MM.1S (cell line): ENCODE data around the gene SPSB3.

Experiments
- DNase-seq: peaks from one replicate; pipeline ENCODE4 v3.0.0-alpha.2; 2015
- H2AFZ ChIP-seq: fragments of 300-600 bp; sonication (generic); 2 replicates; pipeline ENCODE4 v1.6.0; 2016; ENCODE audit warnings: antibody characterized with exemption, low read length
- H3F3A ChIP-seq: fragments of 300-600 bp; sonication (generic); 2 replicates; pipeline ENCODE4 v1.6.1; 2016; ENCODE audit warnings: mild to moderate bottlenecking, antibody characterized with exemption, low read length, moderate library complexity, mixed read lengths; ENCODE audit not compliant: insufficient read depth
- H3K27ac ChIP-seq: fragments of 300-600 bp; sonication (generic); 2 replicates; pipeline ENCODE4 v1.5.1; 2016; ENCODE audit warnings: mild to moderate bottlenecking, low read length
- H3K27me3 ChIP-seq: fragments of 300-600 bp; sonication (generic); replicated peaks from 2 replicates; pipeline ENCODE4 v1.6.0; 2016; ENCODE audit warnings: low read length; ENCODE audit not compliant: insufficient read depth
- H3K36me3 ChIP-seq: fragments of 300-600 bp; sonication (generic); replicated peaks from 2 replicates; pipeline ENCODE4 v1.6.1; 2016; ENCODE audit warnings: mild to moderate bottlenecking, low read length, mixed read lengths; ENCODE audit not compliant: insufficient read depth
- H3K4me1 ChIP-seq: fragments of 300-600 bp; sonication (generic); 2 replicates; pipeline ENCODE4 v1.6.1; 2016; ENCODE audit warnings: low read length, mixed read lengths
- H3K4me2 ChIP-seq: fragments of 300-600 bp; sonication (generic); 2 replicates; pipeline ENCODE4 v1.6.0; 2016; ENCODE audit warnings: low read depth, low read length
- H3K4me3 ChIP-seq: fragments of 300-600 bp; sonication (generic); 2 replicates; pipeline ENCODE4 v1.5.1; 2016; ENCODE audit warnings: low read length, mixed read lengths
- H3K79me2 ChIP-seq: fragments of 300-600 bp; sonication (generic); 2 replicates; pipeline ENCODE4 v1.6.1; 2016; ENCODE audit warnings: mixed run types, low read length, mixed read lengths
- H3K9ac ChIP-seq: fragments of 300-600 bp; sonication (generic); 2 replicates; pipeline ENCODE4 v1.6.1; 2016; ENCODE audit warnings: low read length, mixed read lengths
- H3K9me2 ChIP-seq: fragments of 300-600 bp; sonication (generic); replicated peaks from 2 replicates; pipeline ENCODE4 v1.6.1; 2016; ENCODE audit warnings: mild to moderate bottlenecking, low read length, mixed read lengths; ENCODE audit not compliant: insufficient read depth
- H3K9me3 ChIP-seq: fragments of 300-600 bp; sonication (generic); replicated peaks from 2 replicates; pipeline ENCODE4 v1.6.1; 2016; ENCODE audit warnings: mild to moderate bottlenecking, low read length, mixed read lengths; ENCODE audit not compliant: insufficient read depth
- H4K20me1 ChIP-seq: fragments of 300-600 bp; sonication (generic); 2 replicates; pipeline ENCODE4 v1.6.1; 2016; ENCODE audit warnings: mild to moderate bottlenecking, low read length, moderate library complexity, mixed read lengths; ENCODE audit not compliant: insufficient read depth
- EZH2 ChIP-seq: fragments of 300-600 bp; sonication (generic); optimal IDR thresholded peaks from 2 replicates; pipeline ENCODE3; 2017; ENCODE audit warnings: low read depth, mild to moderate bottlenecking, antibody characterized with exemption, low read length, mixed read lengths
- EZH2phosphoT487 ChIP-seq: fragments of 300-600 bp; sonication (generic); IDR thresholded peaks from 2 replicates; pipeline ENCODE4 v1.6.1; 2018; ENCODE audit warnings: antibody characterized with exemption, low read length
- TF ChIP-seq, protein P1 (sequence below): fragments of 300-600 bp; sonication (generic); IDR thresholded peaks from 2 replicates; pipeline ENCODE4 v1.5.1; 2016; ENCODE audit warnings: antibody characterized with exemption, low read length, mixed read lengths

SPSB3 gene

DNA sequence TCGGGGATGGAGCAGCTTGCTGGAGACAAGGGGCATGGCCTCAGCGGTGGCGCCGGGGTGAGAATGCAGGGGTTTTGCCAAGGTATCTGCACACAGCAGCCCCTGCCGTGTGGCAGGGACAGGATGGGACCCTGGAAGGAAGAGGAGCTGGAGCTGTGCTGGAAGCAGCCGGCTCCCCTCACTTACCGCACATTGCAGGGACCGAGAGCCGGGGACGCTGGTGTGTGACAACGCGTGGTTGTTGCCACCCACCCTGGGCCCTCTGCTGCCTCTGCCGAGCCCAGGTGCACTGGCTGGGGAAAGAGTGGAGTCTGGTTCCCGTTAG lies 3.4 kb upstream of the SPSB3 start:
- H2AFZ ChIP-seq = no peak overlapping the region
- H3K36me3 ChIP-seq = no peaks in the 10 kb centered on the region
- no peak for DNase-seq
- H3K27ac ChIP-seq = no peak overlapping the region
- H3K4me2 ChIP-seq = no peak overlapping the region
- H3F3A ChIP-seq = peaks cover 11% of the 10 kb centered on the region; the same call in 1 of the 2 replicates
- no peak overlapping the region for H3K9ac ChIP-seq
- H3K9me2 ChIP-seq = no peaks in the 10 kb centered on the region
- no peaks in the 10 kb centered on the region for H3K27me3 ChIP-seq
- peaks cover 4% of the 10 kb centered on the region; the same call in 1 of the 2 replicates for H3K4me1 ChIP-seq
- no peaks in the 10 kb centered on the region for H3K9me3 ChIP-seq
- TF ChIP-seq EZH2 = no peak
- no peak for TF ChIP-seq EZH2phosphoT487
- H3K4me3 ChIP-seq = no peak overlapping the region
- no peaks in the 10 kb centered on the region for H4K20me1 ChIP-seq
- H3K79me2 ChIP-seq = peaks cover 59% of the 10 kb centered on the region

DNA sequence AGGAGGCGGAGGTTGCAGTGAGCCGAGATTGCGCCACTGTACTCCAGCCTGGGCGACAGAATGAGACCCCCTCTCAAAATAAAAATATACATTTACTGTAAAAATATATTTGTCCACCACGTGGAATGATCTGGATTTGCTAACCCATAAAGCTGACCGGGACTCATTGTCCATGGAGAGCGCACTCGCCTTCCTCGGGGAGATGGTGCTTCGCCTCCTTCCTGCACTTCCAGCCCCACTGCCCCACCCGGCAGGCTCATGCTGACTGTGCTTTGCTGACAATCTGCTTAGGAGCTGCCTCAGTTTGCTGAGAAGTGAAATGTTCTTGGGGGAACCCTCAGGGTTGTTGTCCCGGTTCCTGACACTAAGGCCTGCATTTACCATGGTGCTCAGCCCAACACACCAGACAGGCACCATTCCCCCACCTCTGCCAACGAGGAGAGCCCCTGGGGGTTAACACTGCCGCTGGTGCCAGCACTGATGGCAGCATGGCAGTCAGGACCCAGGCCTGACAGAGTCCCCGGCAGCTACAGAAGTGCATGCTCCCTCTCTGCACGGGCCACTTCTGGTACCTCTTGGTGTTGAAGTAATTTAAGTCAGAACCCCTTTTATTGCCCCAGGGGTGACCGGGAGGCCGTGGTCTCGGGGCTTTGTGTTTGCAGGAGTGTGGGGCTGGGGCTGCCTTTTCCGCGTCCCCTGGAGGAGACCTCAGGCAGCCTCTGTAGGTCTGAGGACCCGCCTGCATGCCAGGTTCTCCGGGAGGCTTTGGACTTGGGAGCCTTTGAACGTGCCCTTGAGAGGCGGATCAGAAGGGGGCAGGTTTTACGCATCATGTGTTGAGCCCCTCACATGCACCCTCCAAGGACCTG lies 2.8 kb upstream of the SPSB3 start:
- no peak for DNase-seq
- Histone ChIP-seq H3K4me1 (peaks cover 4% of the 10 kb centered on the region; the same call in 1 of the 2 replicates), H3K27me3 (no peaks in the 10 kb centered on the region), H3K27ac (no peak overlapping the region), H3K9me2 (no peaks in the 10 kb centered on the region), H3K9ac (no peak overlapping the region), H3K4me3 (no peak overlapping the region), H3K9me3 (no peaks in the 10 kb centered on the region), H3K36me3 (no peaks in the 10 kb centered on the region), H2AFZ (no peak overlapping the region), H3F3A (peaks cover 17% of the 10 kb centered on the region; the same call in 1 of the 2 replicates), H3K4me2 (no peak overlapping the region), H3K79me2 (peaks cover 65% of the 10 kb centered on the region), H4K20me1 (no peaks in the 10 kb centered on the region)
- TF ChIP-seq EZH2 (no peak), EZH2phosphoT487 (no peak)
- TF ChIP-seq, protein P1, sequence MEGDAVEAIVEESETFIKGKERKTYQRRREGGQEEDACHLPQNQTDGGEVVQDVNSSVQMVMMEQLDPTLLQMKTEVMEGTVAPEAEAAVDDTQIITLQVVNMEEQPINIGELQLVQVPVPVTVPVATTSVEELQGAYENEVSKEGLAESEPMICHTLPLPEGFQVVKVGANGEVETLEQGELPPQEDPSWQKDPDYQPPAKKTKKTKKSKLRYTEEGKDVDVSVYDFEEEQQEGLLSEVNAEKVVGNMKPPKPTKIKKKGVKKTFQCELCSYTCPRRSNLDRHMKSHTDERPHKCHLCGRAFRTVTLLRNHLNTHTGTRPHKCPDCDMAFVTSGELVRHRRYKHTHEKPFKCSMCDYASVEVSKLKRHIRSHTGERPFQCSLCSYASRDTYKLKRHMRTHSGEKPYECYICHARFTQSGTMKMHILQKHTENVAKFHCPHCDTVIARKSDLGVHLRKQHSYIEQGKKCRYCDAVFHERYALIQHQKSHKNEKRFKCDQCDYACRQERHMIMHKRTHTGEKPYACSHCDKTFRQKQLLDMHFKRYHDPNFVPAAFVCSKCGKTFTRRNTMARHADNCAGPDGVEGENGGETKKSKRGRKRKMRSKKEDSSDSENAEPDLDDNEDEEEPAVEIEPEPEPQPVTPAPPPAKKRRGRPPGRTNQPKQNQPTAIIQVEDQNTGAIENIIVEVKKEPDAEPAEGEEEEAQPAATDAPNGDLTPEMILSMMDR = no peak

DNA sequence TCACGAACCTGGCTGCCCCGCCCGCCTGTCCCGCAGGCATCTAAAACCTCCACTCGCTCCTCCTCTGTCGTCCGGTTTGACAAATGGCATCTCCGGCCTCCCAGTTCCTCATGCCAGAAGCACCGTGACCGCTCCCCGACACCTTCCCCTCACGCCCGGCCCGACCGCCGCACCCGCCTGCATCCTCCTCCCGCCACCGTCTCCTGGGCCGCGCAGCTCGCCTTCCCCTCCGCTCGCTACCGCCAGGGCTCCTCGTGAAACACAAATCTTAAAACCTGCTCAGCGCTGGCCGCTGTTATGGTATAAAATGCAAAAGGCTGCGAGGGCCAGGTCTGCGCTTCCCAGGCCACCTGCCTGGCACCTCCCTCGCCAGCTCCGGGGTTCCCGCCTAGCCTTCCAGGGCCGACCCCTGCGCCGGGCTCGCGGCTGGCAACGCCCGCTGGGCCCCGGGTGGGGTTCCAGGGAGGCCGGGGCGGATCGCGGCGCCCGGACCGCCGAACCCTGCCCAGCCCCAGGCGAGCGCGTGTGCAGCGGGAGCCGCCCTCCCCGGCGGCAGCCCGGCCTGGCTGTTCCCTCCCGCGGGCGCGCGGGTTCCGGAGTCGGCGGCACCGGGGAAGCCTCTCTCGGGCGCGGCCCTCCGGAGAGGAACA lies 488 bp downstream of the SPSB3 start:
- no peaks in the 10 kb centered on the region for H3K36me3 ChIP-seq
- no peak for TF ChIP-seq EZH2phosphoT487
- TF ChIP-seq EZH2 = no peak
- TF ChIP-seq, protein P1 = 0 out of 2 replicates have a peak, but pooled peaks have one; percentile 10
- H3F3A ChIP-seq = peaks cover 17% of the 10 kb centered on the region; the same call in 1 of the 2 replicates
- peak; percentile 25 for DNase-seq
- H3K4me1 ChIP-seq = peaks cover 4% of the 10 kb centered on the region; the same call in 1 of the 2 replicates
- peak overlapping the region; percentile 77 for H3K4me3 ChIP-seq
- H3K79me2 ChIP-seq = peaks cover 68% of the 10 kb centered on the region
- 0 out of 2 replicates have a peak overlapping the region, but pooled peaks have one; percentile 27 for H2AFZ ChIP-seq
- peak overlapping the region; percentile 91 for H3K4me2 ChIP-seq
- no peaks in the 10 kb centered on the region for H3K9me3 ChIP-seq
- H3K9ac ChIP-seq = peak overlapping the region; percentile 82
- H3K9me2 ChIP-seq = no peaks in the 10 kb centered on the region
- peak overlapping the region; percentile 43; the same call in 1 of the 2 replicates for H3K27ac ChIP-seq
- H4K20me1 ChIP-seq = no peaks in the 10 kb centered on the region
- H3K27me3 ChIP-seq = no peaks in the 10 kb centered on the region
